ENCODE measurements around the gene CTBP2.
"Not testable (repeated sequence)": the region's sequence is repeated elsewhere in the genome, so short reads cannot be mapped to it uniquely, and the experiment has no call there.

The CTBP2 gene

DNA sequence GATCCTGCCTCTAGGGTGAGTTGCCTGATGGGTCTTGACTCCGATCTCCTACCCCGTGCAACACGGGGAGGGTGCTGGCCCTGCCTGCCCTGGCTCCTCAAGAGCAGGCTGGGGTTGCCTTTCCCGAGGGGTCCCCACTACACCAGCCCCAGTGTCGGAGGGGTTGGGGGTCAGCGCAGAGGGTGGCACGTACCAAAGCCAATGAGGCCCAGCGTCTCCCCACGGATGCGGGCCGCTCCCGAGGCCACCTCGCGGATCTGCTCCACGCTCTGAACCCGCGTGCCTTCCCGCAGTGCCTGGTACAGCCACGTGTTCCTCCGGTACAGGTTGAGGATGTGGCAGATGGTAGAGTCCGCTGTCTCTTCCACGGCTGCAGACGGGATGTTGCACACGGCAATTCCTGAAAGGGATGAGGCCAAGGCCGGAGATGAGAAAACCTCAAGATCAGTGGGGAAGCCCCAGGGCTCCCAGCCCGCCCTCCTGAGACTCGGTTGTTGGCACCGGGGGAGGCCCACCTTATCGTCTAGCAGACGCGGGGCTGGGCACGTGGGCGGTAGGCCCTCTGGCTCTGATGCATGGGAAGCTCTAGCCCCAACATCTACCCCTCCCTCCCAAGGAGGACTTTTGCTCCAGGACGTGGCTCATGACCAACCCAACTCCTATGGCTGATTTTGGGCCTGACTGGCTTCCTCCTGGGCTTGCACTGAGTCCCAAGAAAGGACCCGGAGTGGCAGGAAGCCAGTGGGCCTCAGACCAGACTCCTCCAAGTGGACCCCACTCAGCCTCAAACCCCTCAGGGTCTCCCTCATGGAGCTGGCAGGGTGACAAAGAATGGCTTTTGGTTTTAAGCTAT lies 162.4 kb downstream of the CTBP2 start:
- no peak for DNase-seq (ENCODE audit: low spot score)

DNA sequence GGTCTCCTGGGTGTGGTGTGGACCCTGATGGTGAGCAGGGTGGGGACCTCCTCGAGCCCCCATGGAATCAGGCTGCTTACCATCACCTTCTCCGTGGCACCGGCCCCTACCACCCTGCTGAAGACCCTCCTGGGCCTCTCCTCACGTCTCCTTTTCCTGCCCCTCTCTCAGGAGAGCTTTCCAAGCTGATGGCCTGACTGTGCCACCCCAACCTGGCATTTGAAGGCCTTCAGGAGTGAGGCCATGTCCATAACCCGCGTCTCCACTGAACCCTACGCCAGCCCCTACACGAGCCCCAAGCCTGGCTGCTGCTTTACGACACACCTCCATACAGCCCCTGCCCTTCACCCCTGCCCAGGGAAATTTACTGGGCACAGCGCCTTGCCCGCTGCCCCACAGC lies 163.1 kb downstream of the CTBP2 start:
- DNase-seq (ENCODE audit: low spot score), result no peak

DNA sequence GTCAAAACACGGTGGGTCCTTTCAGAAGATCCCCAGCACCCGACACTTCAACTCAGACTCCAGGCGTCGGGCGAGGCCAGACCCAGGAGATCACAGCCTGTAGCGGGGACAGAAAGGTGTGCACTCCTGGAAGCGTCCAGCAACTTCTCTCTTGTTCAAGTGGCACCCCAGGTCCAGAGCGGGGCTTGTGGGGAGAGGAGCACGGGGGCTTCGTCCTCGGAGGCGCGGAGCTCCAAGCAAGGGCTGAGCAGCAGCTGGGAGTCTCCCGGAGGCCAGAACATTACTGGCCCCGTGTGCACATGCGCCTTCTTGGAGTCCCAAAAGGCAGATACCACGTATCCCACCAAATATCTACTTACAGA lies 163.5 kb downstream of the CTBP2 start:
- no peak for DNase-seq (ENCODE audit: low spot score)

- DNase-seq (ENCODE audit: low spot score), result no peak
These were observed 164.1 kb downstream of the CTBP2 start for GRCh38 chr10:124996127-124996853.

- no peak for DNase-seq (ENCODE audit: low spot score)
These were observed 164.8 kb downstream of the CTBP2 start for GRCh38 chr10:124995605-124996004.

GRCh38 chr10:124994573-124995473 lies 165.5 kb downstream of the CTBP2 start:
- no peak for DNase-seq (ENCODE audit: low spot score)

DNA sequence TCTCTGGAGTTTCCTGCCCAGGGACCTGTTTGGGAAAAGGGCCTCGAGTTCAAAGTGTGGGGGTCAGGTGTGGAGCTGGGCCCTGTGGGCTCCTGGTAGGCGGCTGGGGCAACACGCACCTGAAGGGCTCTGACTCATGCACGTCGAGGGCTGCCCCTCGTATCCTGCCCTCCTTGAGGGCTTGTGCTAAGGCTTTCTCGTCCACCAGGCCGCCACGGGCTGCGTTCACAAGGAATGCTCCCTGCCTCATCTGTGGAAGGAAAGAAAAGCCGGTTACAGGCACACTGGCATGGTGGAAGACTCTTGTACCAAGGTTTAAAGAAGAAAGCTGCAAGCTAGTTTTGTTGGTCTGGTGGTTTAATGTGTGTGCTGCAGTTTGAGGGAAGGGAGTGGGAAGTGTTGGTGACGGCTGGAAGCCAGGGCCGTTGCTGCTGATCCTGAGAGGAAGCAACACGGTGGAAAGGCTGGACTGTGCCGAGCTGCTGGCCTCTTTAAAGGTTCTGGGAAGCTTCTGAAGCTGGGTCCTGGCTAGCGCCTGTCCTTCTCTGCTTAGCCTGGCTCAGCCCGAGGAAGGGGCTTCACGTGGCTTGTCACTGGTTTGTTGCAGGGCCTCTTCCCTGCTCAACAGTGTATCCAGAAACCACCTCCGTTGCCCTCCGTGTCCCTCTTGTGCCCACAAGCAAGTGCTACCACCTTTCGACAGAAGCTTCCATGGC lies 166.5 kb downstream of the CTBP2 start:
- no peak for DNase-seq (ENCODE audit: low spot score)

DNA sequence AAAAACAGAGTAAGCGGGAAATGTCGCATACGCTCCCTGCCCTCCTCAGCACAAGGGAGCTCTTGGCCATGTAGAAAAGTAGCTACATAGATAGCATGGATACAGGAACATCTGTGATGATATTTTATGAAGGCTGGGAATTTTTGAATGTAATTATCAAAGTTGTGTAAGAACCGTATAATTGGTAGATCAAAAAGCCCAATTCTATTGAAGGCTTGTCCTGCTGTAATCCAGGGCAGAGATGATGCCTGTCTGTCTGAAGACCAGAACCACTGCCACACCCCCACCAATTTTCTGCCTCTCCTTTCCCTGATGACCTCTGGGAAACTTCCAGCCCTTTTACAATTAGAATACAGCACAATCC lies 167.0 kb downstream of the CTBP2 start:
- DNase-seq (ENCODE audit: low spot score), result no peak

DNA sequence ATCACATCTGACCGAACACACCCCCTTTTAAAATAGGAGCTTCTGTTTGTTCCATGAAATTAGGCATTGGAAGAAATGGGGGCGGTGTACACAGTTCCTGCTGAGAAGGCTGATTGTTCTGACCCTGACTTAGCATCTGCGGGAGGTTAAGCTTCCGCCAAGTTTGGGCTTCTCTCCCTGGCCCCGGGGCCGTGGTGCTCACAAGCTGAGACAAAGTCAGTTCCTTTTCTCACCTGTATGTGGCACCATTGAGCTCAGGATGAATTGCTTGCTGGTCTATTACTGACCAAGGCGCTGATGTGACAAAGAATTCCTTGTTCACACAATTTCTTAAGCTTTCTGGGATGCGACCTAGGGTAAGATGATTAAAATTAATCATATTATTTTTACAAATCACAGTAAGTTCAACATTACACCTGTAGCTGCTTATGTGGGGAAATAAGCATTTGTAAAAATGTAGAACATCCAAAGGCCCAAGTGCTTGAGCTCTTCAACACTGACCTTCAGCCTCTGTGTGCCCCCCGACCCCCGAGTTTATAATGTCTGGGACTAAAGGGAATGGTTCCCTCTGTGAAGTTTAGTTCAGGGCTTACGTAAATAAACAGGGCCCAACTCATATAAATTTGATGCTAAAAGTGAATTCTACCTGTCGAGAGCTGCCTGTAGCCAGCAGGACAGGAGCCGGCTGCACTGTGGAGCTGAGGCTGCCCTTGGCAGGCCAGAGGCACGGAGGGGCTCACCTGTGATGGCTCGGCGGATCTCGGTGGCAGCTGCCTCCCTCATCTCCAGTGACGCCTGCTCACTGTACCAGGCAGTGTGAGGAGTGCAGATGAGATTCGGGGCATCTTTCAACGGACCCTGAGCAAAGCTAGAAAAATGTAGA lies 167.7 kb downstream of the CTBP2 start:
- DNase-seq (ENCODE audit: low spot score), result peak; percentile 50

GRCh38 chr10:124991835-124992234 lies 168.5 kb downstream of the CTBP2 start:
- no peak for DNase-seq (ENCODE audit: low spot score)

- no peak for DNase-seq (ENCODE audit: low spot score)
These were observed 169.4 kb downstream of the CTBP2 start for GRCh38 chr10:124990671-124991625.

GRCh38 chr10:124989526-124989925 lies 170.8 kb downstream of the CTBP2 start:
- no peak for DNase-seq (ENCODE audit: low spot score)

DNA sequence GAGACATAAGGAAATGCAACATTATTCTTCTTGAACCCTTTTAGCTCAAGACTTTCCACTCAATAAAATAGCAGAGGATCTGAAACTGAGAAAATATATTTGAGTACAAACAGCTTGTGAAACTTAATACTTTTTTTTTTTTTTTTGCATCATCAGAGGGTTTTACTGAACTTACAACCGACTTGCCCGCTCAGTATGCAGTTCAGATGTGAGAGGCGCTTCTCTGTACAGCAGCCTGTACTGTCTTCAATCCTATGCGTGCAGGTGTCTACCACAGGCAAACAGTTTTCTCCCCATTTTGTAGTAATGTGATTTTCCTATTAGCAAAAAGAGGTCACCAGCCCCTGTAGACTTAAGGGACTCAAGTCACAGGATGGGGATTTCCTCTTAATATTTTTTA lies 171.6 kb downstream of the CTBP2 start:
- DNase-seq (ENCODE audit: low spot score), result not testable (repeated sequence)

DNA sequence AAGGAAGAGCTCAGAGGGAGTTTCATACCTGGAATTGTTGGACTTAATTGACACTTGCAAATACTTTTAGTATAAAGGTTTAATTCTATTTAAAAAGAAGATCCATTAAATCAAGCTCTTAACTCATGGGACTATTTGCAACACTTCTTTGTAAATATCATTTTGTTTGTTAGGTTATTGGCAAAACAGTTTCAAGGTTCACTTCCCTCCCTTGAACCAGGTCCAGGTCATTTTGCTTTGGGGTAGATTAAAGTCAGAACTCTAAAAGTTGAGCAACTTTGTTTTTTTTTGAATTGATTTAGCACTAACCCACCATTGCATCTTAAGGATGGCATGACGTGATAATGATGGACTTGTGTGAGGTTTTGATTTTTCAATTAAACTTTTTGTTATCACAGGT lies 172.6 kb downstream of the CTBP2 start:
- no peak for DNase-seq (ENCODE audit: low spot score)

GRCh38 chr10:124985162-124985561 lies 175.2 kb downstream of the CTBP2 start:
- no peak for DNase-seq (ENCODE audit: low spot score)

DNA sequence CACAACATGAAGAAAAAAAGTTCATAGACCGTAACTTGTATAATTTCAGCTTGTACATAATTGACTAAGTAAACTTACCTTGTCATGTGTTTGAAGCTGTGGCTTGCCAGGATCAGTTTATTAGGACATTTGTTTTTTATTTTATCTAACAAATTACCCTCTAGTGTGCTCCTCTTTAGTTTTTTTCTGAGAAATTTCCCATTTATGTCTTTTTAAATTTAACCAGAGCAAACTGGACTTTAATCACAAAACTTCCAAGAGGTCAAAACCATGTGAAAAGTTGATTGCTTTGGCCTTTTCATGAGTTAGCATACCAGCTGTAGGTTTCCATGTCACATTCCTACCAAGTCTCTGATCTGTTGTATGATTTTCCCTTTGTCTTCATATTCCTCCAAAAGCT lies 176.0 kb downstream of the CTBP2 start:
- no peak for DNase-seq (ENCODE audit: low spot score)

DNA sequence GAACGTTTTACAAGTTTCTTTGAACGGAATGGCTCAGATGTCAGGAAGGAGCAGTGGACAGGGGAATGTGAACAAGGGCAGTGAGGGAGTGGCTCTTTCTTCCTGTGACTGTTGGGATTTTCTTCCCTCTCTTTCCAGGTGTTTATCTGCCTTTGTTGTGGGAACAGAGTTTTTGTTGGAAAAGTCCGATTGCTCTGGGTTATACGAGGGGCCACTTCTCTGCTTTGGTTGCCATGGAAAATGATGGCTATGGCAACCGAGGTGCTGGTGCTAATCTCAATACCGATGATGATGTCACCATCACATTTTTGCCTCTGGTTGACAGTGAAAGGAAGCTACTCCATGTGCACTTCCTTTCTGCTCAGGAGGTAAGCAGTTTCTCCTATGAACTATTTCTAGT lies 177.0 kb downstream of the CTBP2 start:
- DNase-seq (ENCODE audit: low spot score), result no peak

DNA sequence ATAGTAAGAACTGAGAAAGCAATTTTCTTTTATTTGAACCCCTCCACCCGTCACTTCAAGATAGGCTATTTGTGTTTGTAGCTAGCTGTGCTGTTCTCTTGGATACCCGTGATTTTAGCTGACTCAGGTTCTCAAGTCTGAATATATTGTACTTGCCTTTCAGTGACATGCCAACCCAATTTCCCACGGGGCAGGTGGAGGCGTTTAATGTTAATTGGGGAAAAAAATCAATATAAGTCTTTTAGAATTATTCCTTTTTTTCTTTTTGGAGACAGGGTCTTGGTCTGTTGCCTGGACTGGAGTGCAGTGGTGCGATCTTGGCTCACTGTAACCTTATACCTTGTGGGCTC lies 182.0 kb downstream of the CTBP2 start:
- DNase-seq (ENCODE audit: low spot score), result no peak

- DNase-seq (ENCODE audit: low spot score), result no peak
These were observed 182.6 kb downstream of the CTBP2 start for GRCh38 chr10:124977648-124978375.

All from RKO (cell line).